Left cardiac atrium (tissue), 4 donors: Measurements from ENCODE around the gene UBASH3A. TPM values are rescaled to one million over a fixed set of nuclear protein-coding genes. Genes with fewer than 3 reads are reported as not detected.
"Not testable (repeated sequence)": the region's sequence is repeated elsewhere in the genome, so short reads cannot be mapped to it uniquely, and the experiment has no call there.

Source experiments
- ATAC-seq, 2 donors: fragments of 200-7000 bp; cut with Tn5 transposase; one replicate each; pipeline ENCODE4 v1.9.1; 2020; ENCODE audit warnings: mild to moderate bottlenecking in 2 of 2, moderate library complexity in 2 of 2
- DNase-seq: peaks from one replicate; pipeline ENCODE4 v3.0.0-alpha.2; 2020
- intact Hi-C, 2 donors: fragments of 100-400 bp; cut with DNase I; formaldehyde crosslinking; loops; one replicate each; pipeline versions ENCODE4 v1.14.1 to v1.15.1; 2022 to 2023
- total RNA-seq, 2 donors: library from RNA; stranded (reverse); fragmentation: NEBNext Ultra II Directional; extraction: Animal tissue kit (Norgen Biotek cat#: 25700); gene quantifications; one replicate each; pipeline ENCODE4 v1.2.1, GENCODE V29; 2021
- donor health status: DM: no; HTN: yes; CAD: no.
- donor health status: DM: no; HTN: yes; CAD: no; lungs with severe emphysema.
- donor health status: DM: yes; HTN: yes; CAD: no.
- donor health status: Dilated cardiomyopathy.

UBASH3A gene
- total RNA-seq, 2 donors from 2014 or later: 0.44 to 0.47 TPM

DNA sequence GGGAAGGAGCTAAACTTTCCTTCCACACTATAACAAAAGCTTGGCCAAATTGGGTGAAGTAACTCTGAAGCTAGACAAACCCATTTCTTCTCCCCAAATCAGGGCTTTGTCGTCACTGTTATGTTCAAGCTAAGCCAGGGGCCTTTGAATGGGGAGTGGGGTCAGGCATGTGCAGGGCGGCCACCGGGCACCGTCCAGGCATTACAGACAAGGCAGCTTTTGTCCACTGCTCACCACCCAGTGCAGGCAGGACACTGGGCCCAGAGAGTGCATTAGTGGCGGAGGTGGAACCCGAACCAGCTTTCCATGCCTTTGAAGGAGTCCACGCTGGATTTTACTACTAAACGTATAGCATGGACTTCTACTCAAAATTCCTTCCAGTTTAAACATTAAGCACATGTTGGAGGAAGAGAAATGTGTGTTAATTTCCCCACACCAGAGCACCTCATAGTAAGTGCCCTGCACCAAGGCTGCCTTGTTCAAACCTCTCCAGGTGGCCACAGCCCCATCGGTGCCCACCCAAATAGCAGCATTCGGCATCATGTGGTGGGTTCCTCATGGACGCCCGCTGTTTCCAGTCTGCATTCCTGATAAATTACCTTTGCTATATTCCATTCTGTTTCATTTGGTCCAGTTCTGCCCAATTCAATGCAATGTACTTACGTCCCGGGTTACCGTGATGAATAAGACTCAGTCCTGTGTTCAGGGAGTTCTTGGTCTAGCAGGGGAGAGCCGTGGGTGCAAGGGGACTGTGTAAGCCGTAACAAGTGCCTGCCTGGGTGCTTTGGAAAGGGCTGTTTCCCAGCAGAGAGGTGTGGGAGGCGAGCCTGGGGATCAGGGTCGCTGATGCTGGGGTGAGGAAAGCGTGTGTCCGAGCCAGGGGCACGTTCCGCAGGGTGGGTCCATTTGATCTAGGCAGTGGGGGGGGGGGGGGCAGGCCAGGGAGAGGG, 1.6 kb downstream of the UBASH3A start:
- no peak for DNase-seq
- intact Hi-C loops: no loop called here
- no peak for ATAC-seq

GRCh38 chr21:42406201-42406621, 2.5 kb downstream of the UBASH3A start:
- no peak for DNase-seq
- intact Hi-C loops: no loop called here
- ATAC-seq: peak in 1 of 2 donors; percentile 33

GRCh38 chr21:42406866-42407265, 3.2 kb downstream of the UBASH3A start:
- DNase-seq (no peak), ATAC-seq (no peak)
- intact Hi-C loops: no loop called here

- no peak for ATAC-seq
- intact Hi-C loops: no loop called here
- no peak for DNase-seq
Observed at GRCh38 chr21:42407476-42407875, 3.8 kb downstream of the UBASH3A start.

- DNase-seq, intact Hi-C loops, ATAC-seq: not testable (repeated sequence)
Observed at GRCh38 chr21:42408718-42409117, 5.0 kb downstream of the UBASH3A start.

GRCh38 chr21:42409366-42409765, 5.7 kb downstream of the UBASH3A start:
- DNase-seq (no peak), ATAC-seq (no peak)
- intact Hi-C loops: no loop called here

DNA sequence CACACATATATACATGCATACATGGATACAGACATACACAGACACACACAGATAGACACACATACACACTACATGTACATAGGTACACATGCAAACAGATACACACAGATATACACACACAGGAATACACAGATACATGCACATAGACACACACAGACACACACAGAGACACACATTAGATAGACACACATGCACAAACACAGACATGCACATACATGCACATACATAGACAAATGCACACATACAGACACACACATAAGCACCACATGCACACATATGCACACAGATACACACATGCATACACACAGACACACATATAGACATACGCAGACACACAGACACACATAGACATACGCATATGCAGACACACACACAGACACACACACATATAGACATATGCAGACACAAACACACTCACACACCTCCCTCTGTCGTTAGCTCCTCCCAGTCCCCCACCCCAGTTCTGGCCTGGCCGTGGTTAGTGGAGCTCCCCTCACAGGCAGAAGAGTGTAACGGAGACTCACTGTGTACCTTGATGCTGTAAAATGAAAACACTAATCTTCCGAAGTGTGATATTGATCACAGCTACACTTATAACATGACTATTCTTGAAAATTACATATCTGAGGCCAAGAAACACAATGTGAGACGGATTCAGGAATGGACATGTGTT, 7.6 kb downstream of the UBASH3A start:
- ATAC-seq: no peak
- intact Hi-C loops: no loop called here
- no peak for DNase-seq

- ATAC-seq (no peak), DNase-seq (no peak)
- intact Hi-C loops: no loop called here
Observed at GRCh38 chr21:42411891-42412635, 8.4 kb downstream of the UBASH3A start.

DNA sequence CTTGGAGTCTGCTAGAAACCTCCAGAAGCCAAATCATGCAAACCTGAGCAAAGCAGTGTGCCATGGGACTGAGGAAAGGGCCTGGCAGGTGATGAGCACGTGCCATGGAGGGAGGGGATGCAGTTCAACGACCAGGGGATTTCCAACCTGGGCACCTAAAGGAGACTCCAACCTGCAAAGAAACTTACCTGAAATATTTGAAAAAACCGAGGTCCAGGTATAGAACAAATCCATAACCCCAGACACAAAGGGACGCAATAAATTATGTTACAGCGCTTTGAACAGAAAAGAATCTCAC, 8.9 kb downstream of the UBASH3A start:
- intact Hi-C loops: no loop called here
- no peak for DNase-seq
- ATAC-seq: no peak

- DNase-seq: no peak
- ATAC-seq: no peak
- intact Hi-C loops: no loop called here
Observed at GRCh38 chr21:42413093-42413492, 9.4 kb downstream of the UBASH3A start.

DNA sequence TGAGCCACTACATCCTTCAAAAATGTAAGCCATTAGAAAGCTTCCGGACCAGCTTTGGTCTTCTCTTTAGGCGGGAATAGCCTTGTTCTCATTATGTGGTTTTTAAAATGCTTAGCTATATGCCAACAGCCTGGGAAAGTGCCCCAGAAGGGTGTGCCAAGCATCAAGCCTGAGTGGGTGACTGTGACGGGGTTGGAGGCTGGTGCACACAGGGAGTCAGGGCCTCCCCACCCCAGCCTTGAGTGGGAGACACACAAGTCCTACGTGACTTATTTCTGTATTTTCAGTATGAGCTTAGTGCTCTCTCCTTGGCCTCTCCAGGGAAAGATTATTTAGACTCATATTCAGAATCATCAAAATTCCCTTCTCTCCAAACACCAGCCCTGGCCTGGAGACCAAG, 9.8 kb downstream of the UBASH3A start:
- intact Hi-C loops: no loop called here
- ATAC-seq: no peak

GRCh38 chr21:42414066-42414465, 10.4 kb downstream of the UBASH3A start:
- ATAC-seq (no peak), DNase-seq (no peak)
- intact Hi-C loops: no loop called here

More for the DNA sequence above, 9.8 kb downstream of the UBASH3A start:
- no peak for DNase-seq

- DNase-seq (no peak), ATAC-seq (no peak)
- intact Hi-C loops: no loop called here
Observed at GRCh38 chr21:42414553-42414927, 10.8 kb downstream of the UBASH3A start.

DNA sequence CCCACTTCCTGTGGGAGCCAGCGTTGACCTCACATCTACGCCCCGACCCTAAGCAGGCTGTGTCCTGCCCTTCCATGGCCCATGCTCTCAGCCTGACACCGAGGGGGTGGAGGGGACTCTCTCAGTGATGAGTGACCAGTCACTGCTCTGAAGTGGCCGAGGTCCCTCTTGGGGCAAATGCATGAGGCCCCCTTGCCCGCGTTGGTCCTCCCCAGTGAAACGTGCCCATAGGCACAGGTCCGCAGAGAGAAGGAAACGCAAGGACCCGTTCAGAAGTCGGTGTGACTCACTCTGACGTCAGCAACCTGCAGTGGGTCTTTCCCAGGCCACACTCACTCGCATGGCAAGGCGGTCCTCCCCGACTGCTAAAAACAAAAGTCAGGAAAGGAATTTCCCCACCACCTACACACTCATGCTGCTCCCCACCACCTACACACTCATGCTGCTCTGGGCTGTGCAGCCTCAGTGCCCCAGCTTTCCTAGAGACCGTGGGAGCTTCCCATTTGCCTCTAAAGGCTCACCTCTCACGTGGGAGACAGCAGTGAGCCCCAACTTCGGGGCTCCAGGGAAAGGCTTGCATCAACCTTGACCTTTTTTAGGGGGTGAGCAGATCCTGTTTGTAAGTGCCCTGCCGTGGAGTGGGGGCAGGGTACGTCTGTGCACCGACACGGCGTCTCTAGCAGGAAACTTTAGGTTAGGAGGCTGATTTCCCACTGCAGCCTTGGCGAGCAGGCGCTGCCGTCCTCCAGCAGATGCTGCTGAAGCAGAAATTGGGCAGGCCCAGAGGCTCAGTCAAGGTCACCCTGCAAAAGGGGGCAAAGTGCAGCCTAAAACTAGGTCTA, 11.4 kb downstream of the UBASH3A start:
- intact Hi-C loops: no loop called here

DNA sequence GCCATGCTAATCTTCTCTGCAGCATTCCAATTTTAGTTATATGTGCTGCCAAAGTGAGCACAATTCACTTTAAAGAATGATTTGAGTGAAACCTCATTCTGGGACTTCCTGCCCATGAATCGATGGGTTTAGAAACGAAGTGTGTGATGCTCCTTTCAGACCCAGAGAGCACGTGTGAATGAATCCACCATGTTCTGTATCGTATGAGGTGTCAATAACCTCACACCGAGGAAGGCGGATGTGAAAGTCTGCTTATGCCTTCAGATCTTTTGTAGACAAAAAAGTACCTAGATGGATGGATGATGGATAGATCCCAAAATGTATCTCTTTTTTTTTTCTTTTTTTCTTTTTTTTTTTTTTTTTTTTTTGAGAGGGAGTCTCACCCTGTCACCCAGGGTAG, 13.8 kb downstream of the UBASH3A start:
- DNase-seq: no peak
- intact Hi-C loops: no loop called here

More for the DNA sequence above, 11.4 kb downstream of the UBASH3A start:
- peak; percentile 33 for DNase-seq
- peak in 1 of 2 donors; percentile 27 for ATAC-seq

GRCh38 chr21:42418886-42419285, 15.2 kb downstream of the UBASH3A start:
- intact Hi-C loops: no loop called here
- DNase-seq (no peak), ATAC-seq (no peak)

More for the DNA sequence above, 13.8 kb downstream of the UBASH3A start:
- no peak for ATAC-seq

DNA sequence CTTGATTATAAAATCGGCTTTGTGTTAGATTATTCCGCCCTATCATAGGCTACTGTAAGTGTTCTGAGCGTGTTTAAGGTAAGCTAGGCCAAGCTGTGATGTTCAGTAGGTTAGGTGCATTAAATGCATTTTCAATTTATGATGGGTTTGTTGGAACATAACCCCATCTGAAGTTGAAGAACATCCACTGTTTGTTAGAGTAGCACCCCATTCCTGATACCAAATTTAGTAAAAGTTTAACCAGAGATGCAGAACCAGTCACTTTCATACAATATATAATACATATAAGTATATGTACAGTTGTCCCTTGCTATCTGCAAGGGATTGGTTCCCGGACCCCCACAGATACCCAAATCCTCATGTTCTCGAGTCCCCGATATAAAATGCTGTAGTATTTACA, 16.1 kb downstream of the UBASH3A start:
- no peak for ATAC-seq
- no peak for DNase-seq
- intact Hi-C loops: no loop called here

GRCh38 chr21:42421018-42421793, 17.5 kb downstream of the UBASH3A start:
- intact Hi-C loops: no loop called here
- DNase-seq: no peak
- ATAC-seq: no peak
